Esophagus muscularis mucosa (tissue), 4 donors: ENCODE data around the gene ZNF749. TPM values are rescaled to one million over a fixed set of nuclear protein-coding genes. Genes with fewer than 3 reads are reported as not detected.

Source experiments
- DNase-seq: peaks from one replicate; pipeline ENCODE4 v3.0.0-alpha.2; 2017; ENCODE audit errors: extremely low spot score
- H3K27ac ChIP-seq, 4 donors: fragments of 200-600 bp; sonication (generic); replicated peaks in 1 of 4; 1 replicate in 3 of 4; 2 replicates in 1 of 4; pipeline ENCODE4 v1.5.1; 2016 to 2019; ENCODE audit warnings: mild to moderate bottlenecking in 1 of 4
- H3K27me3 ChIP-seq, 4 donors: fragments of 200-600 bp; sonication (generic); one replicate each; pipeline versions ENCODE4 v1.5.1 to v1.6.0; 2016 to 2019
- H3K36me3 ChIP-seq, 4 donors: fragments of 200-600 bp; sonication (generic); one replicate each; pipeline ENCODE4 v1.5.1; 2016 to 2019
- H3K4me1 ChIP-seq, 4 donors: fragments of 200-600 bp; sonication (generic); one replicate each; pipeline ENCODE4 v1.5.1; 2016 to 2019
- H3K4me3 ChIP-seq, 4 donors: fragments of 200-600 bp; sonication (generic); 1 replicate in 2 of 4; 2 replicates in 2 of 4; pipeline ENCODE4 v1.5.1; 2016 to 2019; ENCODE audit warnings: mild to moderate bottlenecking in 4 of 4, moderate library complexity in 1 of 4
- H3K9me3 ChIP-seq, 4 donors: fragments of 200-600 bp; sonication (generic); 1 replicate in 3 of 4; 2 replicates in 1 of 4; pipeline ENCODE4 v1.5.1; 2016 to 2019
- EP300 ChIP-seq: sonication (generic); formaldehyde crosslinking; IDR thresholded peaks from one replicate; pipeline ENCODE4 v1.6.1; 2017; ENCODE audit warnings: antibody characterized with exemption
- POLR2A ChIP-seq: fragments of 450-650 bp; IDR thresholded peaks from one replicate; pipeline ENCODE4 v1.6.1; 2017; ENCODE audit warnings: antibody characterized with exemption, moderate library complexity, mild to moderate bottlenecking, low read depth
- POLR2AphosphoS5 ChIP-seq, 2 donors: sonication (generic); formaldehyde crosslinking; IDR thresholded peaks; one replicate each; pipeline ENCODE4 v1.6.1; 2017; ENCODE audit warnings: antibody characterized with exemption in 2 of 2
- WGBS: methylation state at CpG from one replicate; pipeline ENCODE4 v1.1.5; 2018; 5-methylcytosine and 5-hydroxymethylcytosine counted together
- intact Hi-C: fragments of 100-400 bp; cut with DNase I; formaldehyde crosslinking; loops from one replicate; pipeline ENCODE4 v1.15.1; 2023
- total RNA-seq, 4 donors: library from RNA; depleted of rRNA; stranded (reverse); fragments of >200 nt; gene quantifications; one replicate each; pipeline versions ENCODE4 v1.1.0 to v1.2.1, GENCODE V29; 2016
- TF ChIP-seq, protein P1 (sequence below), 3 experiments: fragments of 200-600 bp in 2 of 3; fragments of 450-650 bp in 1 of 3; sonication (generic) in 2 of 3; IDR thresholded peaks; one replicate each; pipeline ENCODE4 v1.5.1; 2017 to 2019; ENCODE audit warnings: antibody characterized with exemption in 3 of 3, mild to moderate bottlenecking in 2 of 3, moderate library complexity in 1 of 3

Gene ZNF749
- total RNA-seq, 4 donors from 2014 or later: 2.5 to 6.4 (median 4.6) TPM

DNA sequence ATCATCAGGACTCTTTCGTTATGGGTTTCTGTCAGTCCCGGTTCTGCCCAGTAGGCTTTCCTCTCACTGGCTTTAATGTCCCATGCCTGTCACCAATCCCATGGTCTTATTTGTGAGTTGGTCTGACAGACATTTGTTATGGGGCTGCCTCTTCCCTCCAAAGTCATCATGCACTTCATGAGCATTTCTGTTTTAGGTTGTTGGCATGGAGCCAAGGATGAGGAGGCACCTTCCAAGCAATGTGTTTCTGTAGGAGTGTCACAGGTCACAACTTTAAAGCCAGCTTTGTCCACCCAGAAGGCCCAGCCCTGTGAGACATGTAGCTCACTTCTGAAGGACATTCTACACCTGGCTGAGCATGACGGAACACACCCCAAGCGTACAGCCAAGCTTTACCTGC, 15.7 kb upstream of the ZNF749 start:
- no peak for DNase-seq
- TF ChIP-seq POLR2A: no peak
- TF ChIP-seq POLR2AphosphoS5 (IDR thresholded peaks at IDR 0.05): no peak
- no peak for TF ChIP-seq EP300
- TF ChIP-seq, protein P1, sequence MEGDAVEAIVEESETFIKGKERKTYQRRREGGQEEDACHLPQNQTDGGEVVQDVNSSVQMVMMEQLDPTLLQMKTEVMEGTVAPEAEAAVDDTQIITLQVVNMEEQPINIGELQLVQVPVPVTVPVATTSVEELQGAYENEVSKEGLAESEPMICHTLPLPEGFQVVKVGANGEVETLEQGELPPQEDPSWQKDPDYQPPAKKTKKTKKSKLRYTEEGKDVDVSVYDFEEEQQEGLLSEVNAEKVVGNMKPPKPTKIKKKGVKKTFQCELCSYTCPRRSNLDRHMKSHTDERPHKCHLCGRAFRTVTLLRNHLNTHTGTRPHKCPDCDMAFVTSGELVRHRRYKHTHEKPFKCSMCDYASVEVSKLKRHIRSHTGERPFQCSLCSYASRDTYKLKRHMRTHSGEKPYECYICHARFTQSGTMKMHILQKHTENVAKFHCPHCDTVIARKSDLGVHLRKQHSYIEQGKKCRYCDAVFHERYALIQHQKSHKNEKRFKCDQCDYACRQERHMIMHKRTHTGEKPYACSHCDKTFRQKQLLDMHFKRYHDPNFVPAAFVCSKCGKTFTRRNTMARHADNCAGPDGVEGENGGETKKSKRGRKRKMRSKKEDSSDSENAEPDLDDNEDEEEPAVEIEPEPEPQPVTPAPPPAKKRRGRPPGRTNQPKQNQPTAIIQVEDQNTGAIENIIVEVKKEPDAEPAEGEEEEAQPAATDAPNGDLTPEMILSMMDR (IDR thresholded peaks at IDR 0.05): no peak
- intact Hi-C loops: no loop called here
- whole genome bisulfite sequencing: 90% methylated on average over 4 of the region's 4 CpGs
- Histone ChIP-seq H3K4me3 (no peak overlapping the region), H3K27me3 (no peaks in the 10 kb centered on the region), H3K4me1 (no peaks in the 10 kb centered on the region), H3K27ac (no peak overlapping the region), H3K9me3 (peaks cover 3 to 87% (median 61%) of the 10 kb centered on the region in 4 donors), H3K36me3 (peaks cover 58 to 84% (median 74%) of the 10 kb centered on the region in 4 donors)

DNA sequence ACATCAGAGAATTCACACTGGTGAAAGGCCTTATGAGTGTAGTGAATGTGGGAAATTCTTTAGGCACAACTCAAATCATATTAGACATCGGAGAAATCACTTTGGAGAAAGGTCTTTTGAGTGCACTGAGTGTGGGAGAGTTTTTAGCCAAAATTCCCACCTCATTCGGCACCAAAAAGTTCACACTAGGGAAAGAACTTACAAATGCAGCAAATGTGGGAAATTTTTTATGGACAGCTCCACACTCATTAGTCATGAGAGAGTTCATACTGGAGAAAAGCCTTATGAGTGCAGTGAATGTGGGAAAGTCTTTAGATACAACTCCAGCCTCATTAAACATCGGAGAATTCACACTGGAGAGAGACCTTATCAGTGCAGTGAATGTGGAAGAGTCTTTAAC, 14.1 kb upstream of the ZNF749 start:
- TF ChIP-seq, protein P1 (IDR thresholded peaks at IDR 0.05): no peak
- no peak for TF ChIP-seq EP300
- 97% methylated on average over 3 of the region's 3 CpGs for WGBS

DNA sequence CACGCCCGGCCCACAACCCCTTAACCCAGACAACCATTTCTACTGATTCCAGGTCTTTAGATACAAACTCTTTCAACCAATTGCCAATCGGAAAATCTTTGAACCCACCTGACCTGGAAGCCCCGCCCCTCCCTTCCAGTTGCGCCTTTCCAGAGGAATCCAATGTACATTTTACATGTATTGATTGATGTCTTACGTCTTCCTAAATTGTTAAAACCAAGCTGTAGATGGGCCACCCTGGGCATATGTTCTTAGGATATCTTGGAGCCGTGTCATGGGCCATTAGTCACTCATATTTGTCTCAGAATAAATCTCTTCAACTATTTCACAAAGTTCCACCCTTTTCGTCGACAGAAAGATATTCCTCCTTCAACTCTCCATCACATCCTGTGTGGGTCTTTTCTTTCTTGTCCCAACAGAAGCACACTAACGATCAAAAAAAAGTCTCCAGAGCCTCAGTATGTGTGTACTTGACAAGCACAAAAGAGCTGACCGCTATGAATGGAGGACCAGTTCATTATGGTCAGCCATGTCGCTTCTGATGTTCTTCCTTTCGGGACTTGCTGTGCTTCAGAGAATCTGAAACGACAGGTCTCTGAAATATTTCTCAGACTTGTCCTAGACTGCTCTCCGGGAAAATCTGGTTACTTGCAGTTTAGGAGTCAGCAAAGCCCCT, 601 bp upstream of the ZNF749 start:
- TF ChIP-seq POLR2AphosphoS5 (IDR thresholded peaks at IDR 0.05): no peak
- TF ChIP-seq POLR2A: no peak
- TF ChIP-seq EP300: no peak
- TF ChIP-seq, protein P1 (IDR thresholded peaks at IDR 0.05): no peak
- no peaks in the 10 kb centered on the region for H3K9me3 ChIP-seq
- H3K27ac ChIP-seq: peak overlapping the region in 3 of 4 donors; percentile 47 to 74 (median 67)
- H3K36me3 ChIP-seq: peaks cover 0 to 18% (median 10%) of the 10 kb centered on the region in 4 donors
- H3K27me3 ChIP-seq: no peaks in the 10 kb centered on the region
- intact Hi-C loops: loop anchor here (2.0 kb wide), 1 partner anchor 24 kb away; the partner anchor contains the start of gene ZNF17
- peak overlapping the region; percentile 75 to 85 (median 80) for H3K4me3 ChIP-seq
- WGBS: 26% methylated on average over 15 of the region's 15 CpGs
- DNase-seq: no peak
- H3K4me1 ChIP-seq: peaks cover 16 to 25% (median 22%) of the 10 kb centered on the region in 4 donors

More for the DNA sequence above, 14.1 kb upstream of the ZNF749 start:
- Histone ChIP-seq H3K27me3 (no peaks in the 10 kb centered on the region), H3K4me3 (no peak overlapping the region), H3K36me3 (peaks cover 52 to 68% (median 61%) of the 10 kb centered on the region in 4 donors), H3K4me1 (no peaks in the 10 kb centered on the region), H3K9me3 (peaks cover 3 to 86% (median 61%) of the 10 kb centered on the region in 4 donors), H3K27ac (no peak overlapping the region)
- no peak for DNase-seq
- intact Hi-C loops: no loop called here

DNA sequence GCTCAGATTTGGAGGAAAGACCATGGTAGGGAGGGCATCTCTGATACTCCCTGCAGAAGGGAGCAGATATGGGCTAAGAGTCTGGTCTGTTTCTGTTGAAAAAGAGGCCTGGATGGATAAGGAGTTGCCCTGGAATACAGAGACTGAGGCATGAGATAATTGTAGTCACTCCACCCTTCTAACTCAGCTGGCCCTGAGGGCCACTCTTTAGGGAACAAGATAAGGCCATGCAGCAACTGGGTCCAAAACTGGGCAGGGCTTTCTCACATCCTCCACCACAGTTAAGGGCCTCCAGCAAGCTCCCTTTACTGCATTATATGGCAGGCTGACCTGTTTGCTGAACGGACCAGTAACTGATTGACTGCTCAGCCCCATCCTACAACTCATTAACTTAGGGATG, 1.3 kb downstream of the ZNF749 start:
- H3K4me1 ChIP-seq: peaks cover 16 to 25% (median 22%) of the 10 kb centered on the region in 4 donors
- peaks cover 0 to 9% (median 0%) of the 10 kb centered on the region in 4 donors for H3K9me3 ChIP-seq
- no peak overlapping the region for H3K27ac ChIP-seq
- H3K27me3 ChIP-seq: no peaks in the 10 kb centered on the region
- peaks cover 0 to 18% (median 10%) of the 10 kb centered on the region in 4 donors for H3K36me3 ChIP-seq
- no peak for DNase-seq
- TF ChIP-seq, protein P1 (IDR thresholded peaks at IDR 0.05): no peak
- TF ChIP-seq POLR2A: no peak
- TF ChIP-seq POLR2AphosphoS5 (IDR thresholded peaks at IDR 0.05): no peak
- TF ChIP-seq EP300: no peak
- peak overlapping the region in 3 of 4 donors; percentile 75 to 85 (median 84) for H3K4me3 ChIP-seq
- whole genome bisulfite sequencing: 83% methylated on average over 1 of the region's 1 CpG
- intact Hi-C loops: no loop called here
